ENCODE measurements around the gene GATA6. TPM values are rescaled to one million over a fixed set of nuclear protein-coding genes. Genes with fewer than 3 reads are reported as not detected.

Gene GATA6
- under 1 TPM; 0.14 to 0.17 TPM for total RNA-seq

DNA sequence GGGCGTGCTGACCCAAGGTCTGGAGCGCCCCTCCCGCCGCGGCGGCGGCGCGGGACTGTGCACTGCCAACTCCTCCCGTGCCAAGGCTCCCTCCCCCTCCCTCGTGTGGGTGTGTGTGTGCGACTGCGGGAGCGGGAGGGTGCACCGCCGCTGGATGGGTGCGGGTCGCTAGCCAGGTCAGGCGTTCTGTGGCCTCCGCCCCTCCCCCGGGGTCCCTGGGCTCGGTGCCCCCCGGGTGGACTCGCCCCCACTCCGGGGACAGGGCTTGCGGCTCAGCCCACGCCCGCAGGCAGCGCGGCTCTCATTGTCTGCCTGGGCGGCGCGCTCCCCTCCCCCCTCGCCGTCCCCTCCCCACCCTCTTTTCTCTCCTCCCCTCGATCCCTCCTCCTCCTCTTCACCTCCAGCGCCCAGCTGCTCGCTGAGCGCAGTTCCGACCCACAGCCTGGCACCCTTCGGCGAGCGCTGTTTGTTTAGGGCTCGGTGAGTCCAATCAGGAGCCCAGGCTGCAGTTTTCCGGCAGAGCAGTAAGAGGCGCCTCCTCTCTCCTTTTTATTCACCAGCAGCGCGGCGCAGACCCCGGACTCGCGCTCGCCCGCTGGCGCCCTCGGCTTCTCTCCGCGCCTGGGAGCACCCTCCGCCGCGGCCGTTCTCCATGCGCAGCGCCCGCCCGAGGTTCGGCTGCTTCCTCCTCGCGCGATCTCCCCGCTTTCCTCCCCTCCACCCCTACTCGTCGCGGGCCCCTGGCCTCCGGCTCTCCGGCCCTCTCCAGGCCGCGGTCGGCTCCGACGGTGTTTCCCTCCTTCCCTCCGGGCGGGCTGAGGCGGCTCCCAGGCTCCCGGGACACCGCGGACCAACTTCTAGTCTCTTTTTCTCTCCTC is at the start of gene GATA6:
Gene GATA6 (plus strand): TSS at position 579 of the 878 bp plus-strand sequence. CDS start 1,556 bp downstream, outside the sequence.
- Mint-ChIP-seq H3K27ac (peak within 1 kb of the TSS; percentile 76), H3K4me1 (peaks cover 19% of the 10 kb centered on the region), H3K27me3 (peaks cover 77% of the 10 kb centered on the region), H3K9me3 (no peaks in the 10 kb centered on the region), H3K4me3 (peak within 1 kb of the TSS; percentile 83), H3K36me3 (peaks cover 5% of the 10 kb centered on the region)
- DNase-seq (peak; percentile 63), ATAC-seq (ENCODE audit: low read depth) (peak; percentile 53)
- POLR2A ChIA-PET: no interaction called here

DNA sequence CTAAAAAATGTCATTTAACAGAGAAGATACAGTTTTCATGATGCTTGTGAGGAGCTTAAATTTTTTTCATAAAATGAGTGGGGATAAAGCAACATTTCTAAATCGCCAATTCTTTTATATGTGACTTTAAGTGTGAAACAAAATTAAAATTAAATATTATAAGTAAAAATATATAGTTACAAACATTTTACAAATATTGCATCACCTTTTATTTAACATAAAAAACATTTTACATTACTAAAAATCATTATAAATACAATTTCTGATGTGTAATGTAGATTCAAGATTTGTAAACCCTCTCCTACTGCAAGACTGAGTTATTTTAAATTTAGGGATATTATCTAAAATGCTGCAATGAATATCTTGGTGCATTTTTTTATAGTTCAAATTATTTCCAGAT is 44.4 kb upstream of the GATA6 start:
- no peak for ATAC-seq (ENCODE audit: low read depth)
- no peak overlapping the region for H3K27ac Mint-ChIP-seq
- no peaks in the 10 kb centered on the region for H3K4me1 Mint-ChIP-seq
- DNase-seq: no peak
- POLR2A ChIA-PET: no interaction called here
- no peak overlapping the region for H3K4me3 Mint-ChIP-seq
- peaks cover 2% of the 10 kb centered on the region for H3K9me3 Mint-ChIP-seq
- no peaks in the 10 kb centered on the region for H3K27me3 Mint-ChIP-seq
- no peaks in the 10 kb centered on the region for H3K36me3 Mint-ChIP-seq

DNA sequence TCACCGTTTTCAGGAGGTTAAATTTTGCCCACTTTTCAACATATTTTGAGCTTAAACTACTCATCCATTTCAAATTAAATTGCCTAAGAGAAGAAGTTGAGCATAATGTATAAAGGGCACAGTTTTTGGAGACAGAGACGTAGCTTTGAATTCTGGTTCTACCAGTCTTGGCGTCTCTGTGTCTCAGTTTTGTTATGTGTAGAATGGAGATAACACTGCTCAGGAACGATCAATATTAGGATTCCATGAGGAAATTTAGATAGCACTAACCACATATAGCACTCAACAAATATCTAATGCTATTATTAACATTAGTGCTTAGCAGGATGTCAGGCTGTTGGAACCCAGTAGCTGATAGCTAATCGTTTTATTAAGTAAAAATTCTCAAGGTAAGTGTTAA is 40.4 kb upstream of the GATA6 start:
- H3K27me3 Mint-ChIP-seq: peaks cover 2% of the 10 kb centered on the region
- DNase-seq (no peak), ATAC-seq (ENCODE audit: low read depth) (no peak)
- no peaks in the 10 kb centered on the region for H3K36me3 Mint-ChIP-seq
- POLR2A ChIA-PET: no interaction called here
- no peak overlapping the region for H3K4me3 Mint-ChIP-seq
- no peaks in the 10 kb centered on the region for H3K4me1 Mint-ChIP-seq
- H3K27ac Mint-ChIP-seq: no peak overlapping the region
- peaks cover 2% of the 10 kb centered on the region for H3K9me3 Mint-ChIP-seq

DNA sequence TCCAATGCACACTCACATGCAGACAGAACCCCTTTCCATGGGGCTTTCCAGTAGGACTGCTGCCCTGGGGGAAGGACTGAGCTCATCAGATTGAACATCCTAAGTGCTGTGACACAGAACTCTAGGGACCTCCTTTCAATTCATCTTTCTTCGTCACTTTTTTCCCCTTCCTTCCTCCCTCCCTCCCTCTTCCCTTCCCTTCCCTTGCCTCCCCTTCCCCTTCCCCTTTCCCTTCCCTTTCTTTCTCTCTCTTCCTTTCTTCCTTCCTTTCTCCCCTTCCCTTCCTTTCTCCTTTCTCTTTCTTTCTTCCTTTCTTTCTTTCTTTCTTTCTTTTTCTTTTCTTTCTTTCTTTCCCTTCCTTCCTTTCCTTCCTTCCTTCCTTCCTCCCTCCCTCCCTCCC is 39.6 kb upstream of the GATA6 start:
- ATAC-seq (ENCODE audit: low read depth): no peak
- H3K4me1 Mint-ChIP-seq: no peaks in the 10 kb centered on the region
- DNase-seq: no peak
- H3K9me3 Mint-ChIP-seq: peaks cover 2% of the 10 kb centered on the region
- H3K27ac Mint-ChIP-seq: no peak overlapping the region
- H3K4me3 Mint-ChIP-seq: no peak overlapping the region
- no peaks in the 10 kb centered on the region for H3K36me3 Mint-ChIP-seq
- POLR2A ChIA-PET: no interaction called here
- peaks cover 2% of the 10 kb centered on the region for H3K27me3 Mint-ChIP-seq

DNA sequence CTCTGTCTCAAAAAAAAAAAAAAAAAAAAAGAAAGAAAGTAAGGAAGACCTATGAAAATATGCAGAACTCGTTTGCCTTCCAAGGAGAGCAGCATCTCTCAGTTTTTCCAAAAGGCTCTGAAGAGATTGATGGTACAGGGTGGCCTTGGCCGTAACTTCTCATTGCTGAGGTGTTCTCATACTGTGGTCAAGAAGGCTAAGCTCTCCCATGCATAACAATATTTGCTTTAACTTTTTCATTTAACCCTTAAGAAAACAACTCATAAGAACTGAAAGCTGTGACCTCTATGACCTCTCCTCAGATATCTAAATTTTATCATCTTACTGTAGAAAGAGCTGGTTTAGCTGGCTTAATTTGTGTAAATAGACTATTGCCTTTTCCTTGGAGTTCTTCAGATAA is 37.1 kb upstream of the GATA6 start:
- POLR2A ChIA-PET: no interaction called here
- no peak overlapping the region for H3K27ac Mint-ChIP-seq

DNA sequence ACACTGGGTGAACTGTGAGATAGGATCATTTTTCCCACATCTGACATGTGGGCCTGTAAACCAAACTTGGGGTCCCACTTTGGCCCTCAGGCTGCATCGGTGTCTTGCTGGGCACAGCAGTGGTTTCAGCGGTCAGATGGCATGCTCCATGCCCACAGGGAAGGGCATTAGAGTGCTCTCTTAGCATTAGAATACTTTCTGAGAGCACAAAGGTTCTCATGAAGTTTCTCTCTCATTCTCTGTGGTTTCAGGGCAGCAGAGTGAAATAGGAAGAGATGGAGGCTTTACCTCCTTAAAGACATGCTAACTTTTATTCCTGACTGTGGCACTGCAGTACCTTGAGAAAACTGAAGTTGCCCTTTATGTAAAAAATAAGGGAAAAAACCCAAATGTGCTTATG is 36.6 kb upstream of the GATA6 start:
- no peak overlapping the region for H3K27ac Mint-ChIP-seq

More for the DNA sequence above, 37.1 kb upstream of the GATA6 start:
- Mint-ChIP-seq H3K36me3 (no peaks in the 10 kb centered on the region), H3K27me3 (peaks cover 2% of the 10 kb centered on the region), H3K4me3 (no peak overlapping the region), H3K9me3 (peaks cover 2% of the 10 kb centered on the region), H3K4me1 (no peaks in the 10 kb centered on the region)
- DNase-seq: no peak
- no peak for ATAC-seq (ENCODE audit: low read depth)

DNA sequence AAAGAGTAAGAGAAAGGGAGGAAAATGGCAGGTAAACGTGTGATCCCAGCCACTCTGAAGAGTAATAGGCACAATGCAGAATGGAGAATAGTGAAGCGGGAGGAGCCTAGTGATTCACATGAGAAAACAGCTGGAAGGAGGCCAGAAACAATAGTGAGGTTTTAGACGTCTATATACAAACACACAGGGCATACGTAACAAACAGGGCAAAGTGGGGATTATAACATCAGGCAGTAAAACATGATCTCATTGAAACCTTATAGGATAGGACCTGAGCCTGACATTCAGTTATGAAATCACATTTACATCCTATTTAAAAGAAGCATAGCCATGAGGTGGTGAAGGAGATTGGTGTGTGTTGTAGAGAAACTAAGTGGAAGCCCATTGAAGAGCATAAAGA is 33.0 kb upstream of the GATA6 start:
- Mint-ChIP-seq H3K36me3 (no peaks in the 10 kb centered on the region), H3K9me3 (peaks cover 5% of the 10 kb centered on the region), H3K27me3 (peaks cover 2% of the 10 kb centered on the region), H3K4me3 (no peak overlapping the region), H3K4me1 (no peaks in the 10 kb centered on the region), H3K27ac (no peak overlapping the region)
- POLR2A ChIA-PET: no interaction called here
- no peak for DNase-seq
- no peak for ATAC-seq (ENCODE audit: low read depth)

More for the DNA sequence above, 36.6 kb upstream of the GATA6 start:
- POLR2A ChIA-PET: no interaction called here
- Mint-ChIP-seq H3K9me3 (peaks cover 2% of the 10 kb centered on the region), H3K4me3 (no peak overlapping the region), H3K36me3 (no peaks in the 10 kb centered on the region), H3K27me3 (peaks cover 2% of the 10 kb centered on the region), H3K4me1 (no peaks in the 10 kb centered on the region)
- no peak for DNase-seq
- no peak for ATAC-seq (ENCODE audit: low read depth)

DNA sequence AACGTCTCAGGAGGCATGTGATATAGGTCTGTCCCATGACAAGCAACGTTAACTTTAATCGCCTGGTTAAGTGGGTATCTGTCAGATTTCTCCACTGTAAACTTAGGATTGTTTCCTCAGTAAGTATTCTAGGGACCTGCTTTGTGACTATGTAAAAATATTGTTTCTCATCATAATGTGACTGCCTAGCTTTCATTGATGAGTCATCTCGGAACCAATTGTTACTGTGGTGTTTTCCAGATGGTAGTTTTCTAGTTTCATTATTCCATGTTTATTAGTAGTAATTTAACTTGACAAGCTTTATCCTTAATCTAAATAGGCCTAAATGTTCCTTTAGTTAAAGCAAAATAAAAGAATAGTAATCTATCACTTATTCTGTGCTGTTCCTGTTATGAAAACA is 28.2 kb upstream of the GATA6 start:
- no peaks in the 10 kb centered on the region for H3K4me1 Mint-ChIP-seq
- POLR2A ChIA-PET: no interaction called here
- H3K27me3 Mint-ChIP-seq: peaks cover 2% of the 10 kb centered on the region
- no peak overlapping the region for H3K27ac Mint-ChIP-seq
- peaks cover 3% of the 10 kb centered on the region for H3K9me3 Mint-ChIP-seq
- DNase-seq: no peak
- no peak for ATAC-seq (ENCODE audit: low read depth)
- H3K36me3 Mint-ChIP-seq: no peaks in the 10 kb centered on the region
- no peak overlapping the region for H3K4me3 Mint-ChIP-seq

DNA sequence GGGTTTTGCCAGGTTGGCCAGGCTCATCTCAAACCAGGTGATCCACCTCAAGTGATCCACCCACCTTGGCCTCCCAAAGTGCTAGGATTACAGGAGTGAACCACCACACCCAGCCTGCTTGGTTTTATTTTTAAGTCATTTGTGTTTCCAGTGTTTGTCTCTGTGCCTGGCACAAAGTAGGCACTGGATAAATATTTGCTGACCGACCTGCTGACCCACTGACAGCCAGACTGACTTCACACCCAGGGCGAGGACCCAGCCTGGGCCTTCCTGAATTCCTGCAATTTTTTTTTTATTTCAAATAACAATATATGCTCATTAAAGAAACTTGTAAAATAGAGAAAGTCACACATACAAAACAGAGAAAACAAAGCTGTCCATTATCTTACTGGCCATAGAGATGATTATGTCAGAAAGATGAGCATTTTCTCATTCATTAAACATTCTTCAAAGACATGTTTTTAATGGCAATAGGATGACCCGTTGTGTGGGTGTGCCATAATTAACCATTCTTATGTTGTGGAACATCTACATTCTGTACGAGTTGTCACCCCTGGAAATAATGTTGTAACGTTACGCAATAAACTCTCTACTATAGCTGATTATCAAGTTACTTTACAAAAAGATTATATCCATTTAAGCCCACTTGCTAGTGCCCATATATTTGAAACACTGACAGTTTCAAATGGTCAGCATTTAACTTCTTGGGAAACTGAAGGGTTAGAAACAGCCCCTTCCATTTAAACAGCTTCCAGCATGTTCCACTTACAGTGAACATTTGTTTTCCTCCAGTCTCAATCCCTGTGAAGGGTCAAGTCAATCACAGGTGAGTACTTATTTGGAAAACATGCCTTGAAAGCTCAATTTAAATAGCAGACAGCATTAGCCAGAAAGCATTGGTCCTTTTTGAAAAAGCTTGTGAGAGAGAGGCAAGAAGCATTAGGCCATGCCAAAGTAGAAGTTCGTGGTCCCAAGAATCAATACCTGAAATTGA is 25.7 kb upstream of the GATA6 start:
- Mint-ChIP-seq H3K27ac (no peak overlapping the region), H3K9me3 (no peaks in the 10 kb centered on the region), H3K4me3 (no peak overlapping the region), H3K27me3 (peaks cover 9% of the 10 kb centered on the region), H3K36me3 (no peaks in the 10 kb centered on the region), H3K4me1 (no peaks in the 10 kb centered on the region)
- ATAC-seq (ENCODE audit: low read depth) (no peak), DNase-seq (no peak)
- POLR2A ChIA-PET: no interaction called here

DNA sequence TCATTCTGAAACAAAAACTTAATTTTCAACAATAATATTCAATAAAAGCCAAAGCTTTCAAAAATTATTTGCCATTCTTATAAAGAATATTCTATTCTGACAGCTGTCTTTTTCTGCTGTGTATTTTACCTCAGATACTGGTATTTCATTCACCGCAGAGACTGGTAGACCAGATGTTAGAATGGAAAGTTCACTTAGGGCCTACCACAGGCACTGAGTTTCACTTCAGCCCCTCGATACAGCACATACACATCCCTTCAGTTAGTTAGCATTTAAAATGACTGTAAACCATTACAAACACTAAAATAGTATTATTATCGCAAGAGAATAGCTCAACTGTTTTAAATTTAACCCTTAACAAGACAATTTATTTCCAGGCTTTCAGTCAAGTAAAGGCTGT is 24.2 kb upstream of the GATA6 start:
- POLR2A ChIA-PET: no interaction called here
- no peak for ATAC-seq (ENCODE audit: low read depth)
- Mint-ChIP-seq H3K4me3 (no peak overlapping the region), H3K36me3 (no peaks in the 10 kb centered on the region), H3K4me1 (no peaks in the 10 kb centered on the region), H3K27ac (no peak overlapping the region), H3K9me3 (no peaks in the 10 kb centered on the region), H3K27me3 (peaks cover 8% of the 10 kb centered on the region)
- DNase-seq: no peak

DNA sequence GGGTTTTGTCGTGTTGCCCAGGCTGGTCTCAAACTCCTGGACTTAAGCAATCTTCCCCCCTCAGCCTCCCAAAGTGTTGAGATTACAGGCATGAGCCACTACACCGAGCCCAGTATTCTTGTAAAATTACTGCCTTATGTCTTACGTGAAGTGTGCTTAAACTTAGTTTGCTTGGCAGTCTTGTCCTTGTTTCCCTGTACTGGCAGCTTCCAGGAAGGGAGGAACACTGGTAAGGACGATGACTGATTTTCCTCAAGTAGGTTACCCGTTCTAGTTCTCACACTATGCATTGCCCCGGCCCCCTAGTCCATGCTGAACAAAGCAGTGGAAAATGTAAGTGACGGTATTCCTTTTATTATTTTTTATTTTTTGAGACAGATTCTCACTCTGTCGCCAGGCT is 19.7 kb upstream of the GATA6 start:
- Mint-ChIP-seq H3K27me3 (peaks cover 8% of the 10 kb centered on the region), H3K4me1 (no peaks in the 10 kb centered on the region), H3K9me3 (no peaks in the 10 kb centered on the region), H3K27ac (no peak overlapping the region), H3K36me3 (no peaks in the 10 kb centered on the region), H3K4me3 (no peak overlapping the region)
- ATAC-seq (ENCODE audit: low read depth): no peak
- no peak for DNase-seq
- POLR2A ChIA-PET: no interaction called here

DNA sequence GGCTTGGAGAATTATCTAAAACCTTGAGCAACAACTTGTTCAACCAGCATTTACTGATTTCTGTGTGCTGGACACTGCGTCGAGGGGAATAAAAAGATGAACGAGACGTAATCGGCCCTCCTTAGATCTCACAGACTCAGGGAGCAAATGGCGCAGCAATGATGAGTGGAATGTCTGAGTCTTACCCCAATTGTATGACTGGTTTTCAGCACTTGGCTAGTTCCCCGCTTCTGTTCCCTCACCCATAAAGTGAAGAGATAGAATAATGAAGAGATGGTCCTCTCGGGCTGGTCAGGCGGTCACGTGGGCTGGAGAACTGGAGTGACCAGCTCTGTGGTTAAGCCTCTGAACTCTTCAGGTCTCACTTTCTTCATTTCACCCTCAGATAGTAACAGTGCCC is 17.3 kb upstream of the GATA6 start:
- DNase-seq: no peak
- Mint-ChIP-seq H3K27me3 (peaks cover 8% of the 10 kb centered on the region), H3K4me3 (no peak overlapping the region), H3K4me1 (no peaks in the 10 kb centered on the region), H3K27ac (no peak overlapping the region), H3K9me3 (no peaks in the 10 kb centered on the region), H3K36me3 (no peaks in the 10 kb centered on the region)
- POLR2A ChIA-PET: no interaction called here
- no peak for ATAC-seq (ENCODE audit: low read depth)

DNA sequence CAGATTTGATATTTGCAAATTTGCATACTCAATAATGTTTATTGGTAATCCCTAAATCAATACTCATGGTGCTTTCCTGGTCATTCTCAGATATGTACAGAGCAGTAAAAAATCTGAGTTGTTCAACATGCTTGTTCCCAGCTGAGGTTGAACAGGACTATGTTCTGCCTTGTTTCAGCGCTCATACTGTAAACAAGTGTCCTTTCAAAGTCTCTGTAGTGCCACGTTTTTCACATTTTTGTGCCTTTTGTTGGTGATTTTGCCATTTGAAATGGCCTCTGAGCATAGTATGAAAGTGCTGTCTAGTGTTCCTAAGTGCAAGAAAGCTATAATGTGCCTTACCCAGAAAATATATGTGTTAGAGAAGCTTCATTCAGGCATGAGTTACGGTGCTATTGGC is 16.0 kb upstream of the GATA6 start:
- H3K36me3 Mint-ChIP-seq: no peaks in the 10 kb centered on the region
- H3K27me3 Mint-ChIP-seq: peaks cover under 1% of the 10 kb centered on the region
- no peak overlapping the region for H3K27ac Mint-ChIP-seq
- no peak for DNase-seq
- no peaks in the 10 kb centered on the region for H3K9me3 Mint-ChIP-seq
- no peak overlapping the region for H3K4me3 Mint-ChIP-seq
- POLR2A ChIA-PET: no interaction called here
- no peaks in the 10 kb centered on the region for H3K4me1 Mint-ChIP-seq
- ATAC-seq (ENCODE audit: low read depth): no peak

DNA sequence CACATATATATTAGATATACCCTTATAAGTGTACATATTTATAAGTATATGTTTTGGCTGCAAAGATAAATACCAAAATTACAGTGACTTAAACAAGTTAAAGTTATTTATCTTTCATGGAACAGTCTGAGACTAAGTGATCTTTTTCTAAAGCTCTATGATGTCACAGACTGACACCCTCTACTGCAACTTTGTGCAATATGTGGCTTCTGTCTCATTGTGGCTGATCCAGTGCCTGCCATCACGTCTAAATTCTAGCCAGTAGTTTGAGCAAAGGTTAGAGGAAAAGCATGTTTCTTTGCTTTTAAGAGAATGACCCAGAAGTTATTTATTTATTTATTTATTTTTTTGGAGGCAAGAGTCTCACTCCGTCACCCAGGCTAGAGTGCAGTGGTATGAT is 13.8 kb upstream of the GATA6 start:
- no peak for ATAC-seq (ENCODE audit: low read depth)
- no peak overlapping the region for H3K27ac Mint-ChIP-seq
- DNase-seq: no peak
- H3K27me3 Mint-ChIP-seq: peaks cover under 1% of the 10 kb centered on the region
- no peak overlapping the region for H3K4me3 Mint-ChIP-seq
- H3K36me3 Mint-ChIP-seq: no peaks in the 10 kb centered on the region
- POLR2A ChIA-PET: no interaction called here
- H3K4me1 Mint-ChIP-seq: no peaks in the 10 kb centered on the region
- H3K9me3 Mint-ChIP-seq: no peaks in the 10 kb centered on the region

All from activated naive CD8-positive, alpha-beta T cell treated with anti-CD3 and anti-CD28 coated beads, Interleukin-2, amount 10 ng/mL, durations not matched to agents 7 days and 5 days (primary cell).